Activated CD4-positive, alpha-beta T cell treated with anti-CD3 and anti-CD28 coated beads, Interleukin-2, amount 50 U/mL, for 48 hours (primary cell): Measurements from ENCODE around the gene TNS3.

Experiments used
- DNase-seq, 2 experiments: peaks; one replicate each; pipeline ENCODE4 v3.0.0-alpha.2; 2020

TNS3 gene

GRCh38 chr7:47357361-47357760, 224.6 kb downstream of the TNS3 start:
- DNase-seq, result no peak

- no peak for DNase-seq
These were observed 225.7 kb downstream of the TNS3 start for GRCh38 chr7:47356261-47356660.

- DNase-seq, result no peak
These were observed 226.2 kb downstream of the TNS3 start for GRCh38 chr7:47355684-47356083.

- DNase-seq, result no peak
These were observed 226.9 kb downstream of the TNS3 start for GRCh38 chr7:47354831-47355541.

- DNase-seq, result no peak
These were observed 227.8 kb downstream of the TNS3 start for GRCh38 chr7:47354071-47354470.

- DNase-seq, result no peak
These were observed 229.4 kb downstream of the TNS3 start for GRCh38 chr7:47352394-47352968.

- DNase-seq, result no peak
These were observed 230.4 kb downstream of the TNS3 start for GRCh38 chr7:47351233-47352154.

- DNase-seq, result no peak
These were observed 231.5 kb downstream of the TNS3 start for GRCh38 chr7:47350425-47350824.

GRCh38 chr7:47349401-47349800, 232.5 kb downstream of the TNS3 start:
- no peak for DNase-seq

- DNase-seq, result no peak
These were observed 234.0 kb downstream of the TNS3 start for GRCh38 chr7:47347816-47348385.

- DNase-seq, result no peak
These were observed 234.6 kb downstream of the TNS3 start for GRCh38 chr7:47347346-47347745.

- DNase-seq, result no peak
These were observed 235.5 kb downstream of the TNS3 start for GRCh38 chr7:47346377-47346914.

- DNase-seq, result no peak
These were observed 236.0 kb downstream of the TNS3 start for GRCh38 chr7:47345857-47346298.

GRCh38 chr7:47344171-47344955, 237.5 kb downstream of the TNS3 start:
- DNase-seq, result no peak

- DNase-seq, result no peak
These were observed 238.9 kb downstream of the TNS3 start for GRCh38 chr7:47343061-47343455.

GRCh38 chr7:47342296-47343060, 239.4 kb downstream of the TNS3 start:
- DNase-seq, result no peak

GRCh38 chr7:47340517-47340916, 241.4 kb downstream of the TNS3 start:
- DNase-seq, result no peak

- no peak for DNase-seq
These were observed 243.9 kb downstream of the TNS3 start for GRCh38 chr7:47338026-47338425.

GRCh38 chr7:47337531-47337930, 244.4 kb downstream of the TNS3 start:
- DNase-seq, result no peak

GRCh38 chr7:47336472-47337425, 245.2 kb downstream of the TNS3 start:
- no peak for DNase-seq
